A673 (cell line): ENCODE results near the gene STMN3. TPM values are rescaled to one million over a fixed set of nuclear protein-coding genes. Genes with fewer than 3 reads are reported as not detected.

Source experiments
- BruUV-seq: library from RNA; stranded (reverse); fragments of 400-500 nt; replicated peaks from 2 replicates; lab custom pipeline; 2021; lab: Mats Ljungman, UMichigan
- CTCF ChIA-PET: fragments of 300-600 bp; sonication (Branson Sonifier 250); formaldehyde crosslinking; loops from one replicate; lab custom pipeline; 2022; ENCODE audit warnings: antibody characterized with exemption; lab: Charles Lee
- POLR2A ChIA-PET: fragments of 300-600 bp; sonication (Branson Sonifier 250); formaldehyde crosslinking; loops from one replicate; lab custom pipeline; 2022; ENCODE audit warnings: antibody characterized with exemption; ENCODE audit not compliant: low non-redundant PET; lab: Charles Lee
- DNase-seq: peaks from one replicate; pipeline ENCODE4 v3.0.0-alpha.2; 2015; ENCODE audit warnings: low spot score
- H3K27ac ChIP-seq: fragments of 200-600 bp; sonication (generic); 2 replicates; pipeline ENCODE4 v1.5.1; 2016; ENCODE audit warnings: mixed run types, low read depth, mild to moderate bottlenecking, mixed read lengths, antibody characterized with exemption, low read length; ENCODE audit not compliant: poor library complexity, severe bottlenecking
- H3K27me3 ChIP-seq: fragments of 200-600 bp; sonication (generic); replicated peaks from 2 replicates; pipeline ENCODE4 v1.6.1; 2017; ENCODE audit warnings: mixed run types, low read depth, mild to moderate bottlenecking, mixed read lengths, antibody characterized with exemption, low read length; ENCODE audit not compliant: insufficient read depth, poor library complexity
- H3K36me3 ChIP-seq: fragments of 200-600 bp; sonication (generic); 2 replicates; pipeline ENCODE4 v1.6.1; 2016; ENCODE audit warnings: mixed run types, mild to moderate bottlenecking, mixed read lengths, antibody characterized with exemption, low read length; ENCODE audit not compliant: insufficient read depth, poor library complexity, severe bottlenecking
- H3K4me1 ChIP-seq: fragments of 200-600 bp; sonication (generic); 2 replicates; pipeline ENCODE4 v1.6.1; 2017; ENCODE audit warnings: mixed run types, mild to moderate bottlenecking, mixed read lengths, antibody characterized with exemption, low read length; ENCODE audit not compliant: insufficient read depth, poor library complexity, severe bottlenecking
- H3K4me3 ChIP-seq: fragments of 200-600 bp; sonication (generic); 2 replicates; pipeline ENCODE4 v1.5.1; 2016; ENCODE audit warnings: low read depth, mixed run types, mild to moderate bottlenecking, mixed read lengths, low read length; ENCODE audit not compliant: poor library complexity, severe bottlenecking
- H3K9me3 ChIP-seq: fragments of 200-600 bp; sonication (generic); 2 replicates; pipeline ENCODE4 v1.6.1; 2016; ENCODE audit warnings: mixed run types, low read depth, mild to moderate bottlenecking, mixed read lengths, antibody characterized with exemption, low read length; ENCODE audit not compliant: poor library complexity, severe bottlenecking
- CTCF ChIP-seq: fragments of 300-800, 200-600 bp; sonication (generic); conservative IDR thresholded peaks from 2 replicates; pipeline ENCODE4 v1.5.1; 2017; ENCODE audit warnings: low read depth, mild to moderate bottlenecking, antibody characterized with exemption, low read length, moderate library complexity, mixed read lengths
- EZH2 ChIP-seq: fragments of 200-600 bp; sonication (generic); IDR thresholded peaks from 2 replicates; pipeline ENCODE4 v1.6.1; 2017; ENCODE audit warnings: borderline replicate concordance, low read depth, mild to moderate bottlenecking, mixed read lengths, antibody characterized with exemption, low read length; ENCODE audit not compliant: poor library complexity, severe bottlenecking
- intact Hi-C: fragments of 100-400 bp; cut with micrococcal nuclease; formaldehyde crosslinking; loops from one replicate; pipeline ENCODE4 v1.10.0; 2022; ENCODE audit not compliant: unreplicated experiment
- total RNA-seq: library from RNA; stranded (reverse); gene quantifications from 2 replicates; pipeline ENCODE4 v1.2.3, GENCODE V29; 2021

STMN3 gene
- total RNA-seq, 1 experiment from 2014 or later = 115 TPM

- ChIA-PET CTCF (no interaction called here), POLR2A (no interaction called here)
- peaks cover 15% of the 10 kb centered on the region for H3K4me1 ChIP-seq
- no peak overlapping the region for H3K27ac ChIP-seq
- no peak for TF ChIP-seq CTCF
- TF ChIP-seq EZH2 = no peak
- H3K27me3 ChIP-seq = no peaks in the 10 kb centered on the region
- BruUV-seq = no TSS peak
- no peak overlapping the region for H3K4me3 ChIP-seq
- no peaks in the 10 kb centered on the region for H3K9me3 ChIP-seq
- intact Hi-C loops = no loop called here
- no peak for DNase-seq
- peaks cover 10% of the 10 kb centered on the region for H3K36me3 ChIP-seq
These were observed 41.6 kb upstream of the STMN3 start for GRCh38 chr20:63694584-63695423.

- no peak overlapping the region for H3K27ac ChIP-seq
- H3K4me1 ChIP-seq = peaks cover 7% of the 10 kb centered on the region
- H3K9me3 ChIP-seq = no peaks in the 10 kb centered on the region
- H3K4me3 ChIP-seq = no peak overlapping the region
- ChIA-PET POLR2A (no interaction called here), CTCF (no interaction called here)
- no peak for DNase-seq
- intact Hi-C loops = no loop called here
- BruUV-seq = no TSS peak
- no peaks in the 10 kb centered on the region for H3K27me3 ChIP-seq
- peaks cover 10% of the 10 kb centered on the region for H3K36me3 ChIP-seq
- no peak for TF ChIP-seq CTCF
- no peak for TF ChIP-seq EZH2
These were observed 40.7 kb upstream of the STMN3 start for GRCh38 chr20:63693733-63694583.

GRCh38 chr20:63693083-63693732 lies 40.0 kb upstream of the STMN3 start:
- Histone ChIP-seq H3K27me3 (no peaks in the 10 kb centered on the region), H3K4me1 (no peaks in the 10 kb centered on the region), H3K36me3 (peaks cover 10% of the 10 kb centered on the region), H3K9me3 (no peaks in the 10 kb centered on the region), H3K4me3 (no peak overlapping the region), H3K27ac (no peak overlapping the region)
- ChIA-PET CTCF (no interaction called here), POLR2A (no interaction called here)
- no TSS peak for BruUV-seq
- intact Hi-C loops = no loop called here
- DNase-seq = no peak
- TF ChIP-seq CTCF (no peak), EZH2 (no peak)
